ENCODE results near the gene LOXL3.

Gene LOXL3

DNA sequence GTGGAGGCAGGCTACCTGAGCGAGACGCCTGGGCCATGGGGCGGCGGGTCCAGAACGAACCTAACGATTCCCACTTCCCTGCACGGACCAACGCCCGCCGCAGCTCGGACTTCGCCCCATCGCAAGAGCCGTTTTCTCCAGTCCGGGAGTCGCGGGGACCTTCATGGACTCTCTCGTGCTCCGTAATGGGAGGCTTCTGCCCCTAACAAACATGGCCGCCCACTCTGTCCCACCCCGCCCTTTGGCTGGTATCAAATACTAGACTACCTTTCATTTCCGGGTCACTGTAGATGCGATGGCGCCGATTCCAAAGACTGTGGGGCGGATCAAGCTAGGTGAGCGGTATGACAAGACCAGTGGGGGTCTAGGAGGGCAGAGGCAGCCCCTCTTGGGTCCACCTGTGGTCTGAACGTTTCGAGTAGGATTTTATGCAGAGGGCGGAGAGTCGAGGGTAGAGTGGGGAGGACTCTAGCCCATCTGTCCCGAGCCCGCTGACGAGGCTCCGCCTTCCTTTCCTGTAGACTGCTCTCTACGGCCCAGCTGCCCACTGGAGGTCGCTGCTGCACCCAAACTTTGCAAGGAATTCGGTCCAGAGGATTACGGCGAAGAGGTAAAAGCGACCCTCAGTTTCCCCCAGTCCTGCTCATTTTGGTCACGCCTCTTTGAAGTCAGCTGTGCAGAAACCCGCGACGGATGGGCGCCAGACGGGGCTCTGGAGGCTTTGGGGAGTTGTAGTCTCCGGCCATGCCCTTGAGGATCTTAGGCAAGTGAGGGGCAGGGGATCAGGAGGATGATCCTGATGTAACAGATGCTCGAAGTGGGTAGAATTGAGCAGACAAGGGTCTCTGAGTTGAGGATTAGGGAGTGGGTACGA is 70.7 kb downstream of the LOXL3 start, which contains the start of the genes CCDC142 and TTC31:
CCDC142 (minus strand) TSS at position 198 of the 874 bp plus-strand sequence; CDS start at position 37, 161 bp downstream.
TTC31 (plus strand) TSS at position 281 of the 874 bp plus-strand sequence; CDS start at position 296, 15 bp downstream.
- TF ChIP-seq CTCF (IDR thresholded peaks at IDR 0.05), result peak; percentile 77
- DNase-seq (ENCODE audit: low spot score), result peak; percentile 97
- peak within 1 kb of the TSS; percentile 80 for H3K4me3 ChIP-seq
- peak within 1 kb of the TSS; percentile 86 to 96 for H3K27ac ChIP-seq
